NCI-H1048 (cell line): ENCODE results near the gene PRPF4.
"Not testable (repeated sequence)": the region's sequence is repeated elsewhere in the genome, so short reads cannot be mapped to it uniquely, and the experiment has no call there.

ENCODE experiments used
- DNase-seq: peaks from one replicate; lab custom pipeline; 2025; lab: John Stamatoyannopoulos, UW

Gene PRPF4

GRCh38 chr9:113267911-113268566 is 7.4 kb upstream of the PRPF4 start:
- no peak for DNase-seq

GRCh38 chr9:113269355-113269754 is 6.1 kb upstream of the PRPF4 start:
- DNase-seq, result no peak

GRCh38 chr9:113269871-113270270 is 5.6 kb upstream of the PRPF4 start:
- DNase-seq, result no peak

GRCh38 chr9:113274474-113275156 is 843 bp upstream of the PRPF4 start:
- DNase-seq, result no peak

GRCh38 chr9:113278840-113279239 is 3.4 kb downstream of the PRPF4 start:
- no peak for DNase-seq

- DNase-seq, result no peak
Measured at GRCh38 chr9:113281356-113281755, 5.9 kb downstream of the PRPF4 start.

- DNase-seq, result no peak
Measured at GRCh38 chr9:113289091-113289490, 13.6 kb downstream of the PRPF4 start.

- DNase-seq, result no peak
Measured at GRCh38 chr9:113290052-113290607, 14.7 kb downstream of the PRPF4 start.

GRCh38 chr9:113293285-113293878 is 17.9 kb downstream of the PRPF4 start:
- DNase-seq, result no peak

GRCh38 chr9:113296247-113296646 is 20.8 kb downstream of the PRPF4 start:
- not testable (repeated sequence) for DNase-seq

- no peak for DNase-seq
Measured at GRCh38 chr9:113296796-113297558, 21.5 kb downstream of the PRPF4 start.

- no peak for DNase-seq
Measured at GRCh38 chr9:113298311-113298710, 22.9 kb downstream of the PRPF4 start.

- no peak for DNase-seq
Measured at GRCh38 chr9:113298924-113299770, 23.7 kb downstream of the PRPF4 start.

- no peak for DNase-seq
Measured at GRCh38 chr9:113299800-113300292, 24.4 kb downstream of the PRPF4 start.

- DNase-seq, result no peak
Measured at GRCh38 chr9:113301548-113301947, 26.1 kb downstream of the PRPF4 start.

- DNase-seq, result no peak
Measured at GRCh38 chr9:113302792-113303418, 27.4 kb downstream of the PRPF4 start, which contains the start of gene RNF183. Gene RNF183 (minus strand): TSS chr9:113303376. CDS start chr9:113298184, 5,192 bp downstream.

- DNase-seq, result no peak
Measured at GRCh38 chr9:113306566-113306965, 31.1 kb downstream of the PRPF4 start.

GRCh38 chr9:113307396-113307975 is 32.0 kb downstream of the PRPF4 start:
- DNase-seq, result no peak

GRCh38 chr9:113309204-113309813 is 33.9 kb downstream of the PRPF4 start:
- no peak for DNase-seq

GRCh38 chr9:113310538-113310937 is 35.1 kb downstream of the PRPF4 start:
- DNase-seq, result no peak
